GM23338 (cell line): ENCODE results near the gene RNFT2. TPM values are rescaled to one million over a fixed set of nuclear protein-coding genes. Genes with fewer than 3 reads are reported as not detected.
"Not testable (repeated sequence)": the region's sequence is repeated elsewhere in the genome, so short reads cannot be mapped to it uniquely, and the experiment has no call there.

Experiments
- ATAC-seq: fragments of 200-7000 bp; cut with Tn5 transposase; 3 replicates; pipeline ENCODE4 v1.9.1; 2020
- DNase-seq: peaks from one replicate; pipeline ENCODE4 v3.0.0-alpha.2; 2015; ENCODE audit warnings: low spot score
- H2AFZ ChIP-seq: fragments of 200-600 bp; sonication (generic); 2 replicates; pipeline ENCODE4 v1.8.0; 2016; ENCODE audit warnings: antibody characterized with exemption, mild to moderate bottlenecking, moderate library complexity
- H3F3A ChIP-seq: fragments of 200-600 bp; sonication (generic); replicated peaks from 2 replicates; pipeline ENCODE4 v1.8.0; 2017; ENCODE audit warnings: antibody characterized with exemption, mixed run types, low read depth
- H3K27ac ChIP-seq: fragments of 200-600 bp; sonication (generic); 2 replicates; pipeline ENCODE4 v1.6.1; 2016; ENCODE audit warnings: low read depth
- H3K27me3 ChIP-seq: fragments of 200-600 bp; sonication (generic); 2 replicates; pipeline ENCODE4 v1.8.0; 2016; ENCODE audit warnings: mild to moderate bottlenecking, mixed run types, moderate library complexity; ENCODE audit not compliant: insufficient read depth
- H3K36me3 ChIP-seq: fragments of 200-600 bp; sonication (generic); 2 replicates; pipeline ENCODE4 v1.8.0; 2016; ENCODE audit warnings: mild to moderate bottlenecking; ENCODE audit not compliant: insufficient read depth
- H3K4me1 ChIP-seq: fragments of 200-600 bp; sonication (generic); 2 replicates; pipeline ENCODE4 v1.8.0; 2016; ENCODE audit warnings: mild to moderate bottlenecking, moderate library complexity; ENCODE audit not compliant: insufficient read depth
- H3K4me2 ChIP-seq: fragments of 200-600 bp; sonication (generic); 2 replicates; pipeline ENCODE4 v1.7.1; 2017; ENCODE audit warnings: mixed run types
- H3K4me3 ChIP-seq: fragments of 200-600 bp; sonication (generic); 2 replicates; pipeline ENCODE4 v1.6.1; 2016; ENCODE audit warnings: mixed run types
- H3K79me2 ChIP-seq: fragments of 200-600 bp; sonication (generic); replicated peaks from 2 replicates; pipeline ENCODE4 v1.8.0; 2017; ENCODE audit warnings: mild to moderate bottlenecking; ENCODE audit not compliant: insufficient read depth
- H3K9me2 ChIP-seq: fragments of 200-600 bp; sonication (generic); 2 replicates; pipeline ENCODE4 v1.8.0; 2017; ENCODE audit not compliant: insufficient read depth
- H4K20me1 ChIP-seq: fragments of 200-600 bp; sonication (generic); replicated peaks from 2 replicates; pipeline ENCODE4 v1.8.0; 2017; ENCODE audit warnings: mild to moderate bottlenecking; ENCODE audit not compliant: insufficient read depth
- H3K27ac Mint-ChIP-seq: 2 replicates; pipeline ENCODE4 v1.8.0; 2020; ENCODE audit warnings: inconsistent platforms, mild to moderate bottlenecking, moderate library complexity, mixed read lengths
- H3K27me3 Mint-ChIP-seq: 3 replicates; pipeline ENCODE4 v1.8.0; 2022; ENCODE audit warnings: low read depth, mild to moderate bottlenecking, moderate library complexity, mixed read lengths, inconsistent platforms; ENCODE audit not compliant: insufficient read depth, poor library complexity
- H3K36me3 Mint-ChIP-seq: 3 replicates; pipeline ENCODE4 v1.8.0; 2021; ENCODE audit warnings: low read depth, mild to moderate bottlenecking, inconsistent platforms, moderate library complexity, mixed read lengths
- H3K4me1 Mint-ChIP-seq: 3 replicates; pipeline ENCODE4 v1.8.0; 2020; ENCODE audit warnings: mild to moderate bottlenecking, inconsistent platforms, mixed read lengths
- H3K4me3 Mint-ChIP-seq: 3 replicates; pipeline ENCODE4 v1.8.0; 2021; ENCODE audit warnings: moderate library complexity, mild to moderate bottlenecking, inconsistent platforms, mixed read lengths
- H3K9me3 Mint-ChIP-seq: 3 replicates; pipeline ENCODE4 v1.8.0; 2020; ENCODE audit warnings: moderate library complexity, mild to moderate bottlenecking, inconsistent platforms, mixed read lengths
- EZH2phosphoT487 ChIP-seq: fragments of 200-600 bp; sonication (generic); IDR thresholded peaks from one replicate; pipeline ENCODE4 v1.8.1; 2018; ENCODE audit warnings: antibody characterized with exemption; ENCODE audit not compliant: unreplicated experiment
- JUNB ChIP-seq: IDR thresholded peaks from one replicate; pipeline ENCODE4 v1.6.1; 2016; ENCODE audit warnings: antibody characterized with exemption; ENCODE audit not compliant: unreplicated experiment
- NANOG ChIP-seq: IDR thresholded peaks from 2 replicates; pipeline ENCODE4 v1.6.1; 2016; ENCODE audit warnings: antibody characterized with exemption, borderline replicate concordance
- STAT1 ChIP-seq: IDR thresholded peaks from one replicate; pipeline ENCODE4 v1.6.1; 2016; ENCODE audit warnings: antibody characterized with exemption; ENCODE audit not compliant: unreplicated experiment
- ZNF114 ChIP-seq: fragments of 250-450 bp; sonication (Bioruptor Pico); IDR thresholded peaks from 2 replicates; pipeline ENCODE4 v1.5.0; 2020; ENCODE audit warnings: mild to moderate bottlenecking, moderate library complexity
- polyA plus RNA-seq: library from polyadenylated mRNA; unstranded; fragments of >200 nt; fragmentation: Nextera tagmentation; extraction: Ambion mirVana; gene quantifications from 2 replicates; pipeline ENCODE4 v1.2.1, GENCODE V29; 2016
- total RNA-seq: library from RNA; depleted of rRNA; stranded (reverse); fragments of >200 nt; shearing (Covaris generic); gene quantifications from 2 replicates; pipeline ENCODE4 v1.2.3, GENCODE V29; 2014
- TF ChIP-seq, protein P1 (sequence below), 2 experiments: fragments of 200-600 bp in 1 of 2; sonication (generic) in 1 of 2; conservative IDR thresholded peaks; 2 replicates each; pipeline versions ENCODE4 v1.5.1 to v1.6.1; 2016 to 2017; ENCODE audit warnings: antibody characterized with exemption in 2 of 2, low read depth in 2 of 2, mild to moderate bottlenecking in 2 of 2, moderate library complexity in 1 of 2
- TF ChIP-seq, protein P2 (sequence below): fragments of 250-450 bp; sonication (Bioruptor Pico); IDR thresholded peaks from 2 replicates; pipeline ENCODE4 v1.5.0; 2020; ENCODE audit warnings: mild to moderate bottlenecking, moderate library complexity

The RNFT2 gene
- total and polyA plus RNA-seq, 2 experiments from 2014 or later, result 19.3 to 22.9 TPM

DNA sequence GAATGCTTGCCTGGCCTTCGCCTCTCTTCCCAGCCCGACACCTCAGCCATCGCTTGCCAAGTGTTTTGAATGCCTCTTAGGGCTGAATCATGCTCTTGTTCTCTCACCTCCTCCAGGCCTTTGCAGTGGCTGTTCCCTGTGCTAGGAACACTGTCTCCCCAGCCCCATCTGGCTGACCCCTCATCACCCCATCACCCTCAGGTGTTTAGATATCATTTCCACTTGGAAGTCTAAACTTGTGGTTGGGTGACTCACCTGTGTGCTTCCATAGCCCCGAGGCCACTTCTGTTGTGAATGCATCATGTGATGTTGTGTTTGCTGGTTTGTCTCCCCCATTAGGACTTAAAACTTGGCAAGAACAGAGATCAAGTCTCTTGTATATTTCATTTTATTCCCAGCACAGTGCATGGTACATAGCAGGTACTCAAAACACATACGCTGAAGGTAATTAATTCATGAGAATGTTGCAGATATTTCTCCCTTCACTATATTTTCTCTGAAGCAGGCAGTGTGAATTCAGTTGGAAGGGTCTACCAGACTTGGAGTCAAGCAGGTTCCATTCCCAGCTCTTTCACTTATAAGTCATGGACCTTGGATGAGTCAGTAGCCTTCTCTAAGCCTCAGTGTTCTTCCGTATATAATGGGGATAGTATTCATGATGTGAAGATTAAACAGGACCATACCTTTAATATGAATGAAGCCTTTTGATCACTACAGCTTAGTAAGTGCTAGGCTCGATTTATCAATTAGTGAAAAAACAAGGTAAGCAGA lies 75.3 kb downstream of the RNFT2 start:
- ATAC-seq (no peak), DNase-seq (no peak)
- Histone ChIP-seq H3K4me1 (peaks cover 5% of the 10 kb centered on the region), H3K27ac (no peak overlapping the region), H3F3A (peaks cover 2% of the 10 kb centered on the region; the same call in 1 of the 2 replicates), H3K27me3 (no peaks in the 10 kb centered on the region), H3K9me2 (no peaks in the 10 kb centered on the region), H4K20me1 (no peaks in the 10 kb centered on the region), H3K4me2 (no peak overlapping the region), H3K36me3 (no peaks in the 10 kb centered on the region), H3K4me3 (no peak overlapping the region), H2AFZ (no peak overlapping the region), H3K79me2 (no peaks in the 10 kb centered on the region)
- no peaks in the 10 kb centered on the region for H3K36me3 Mint-ChIP-seq
- TF ChIP-seq EZH2phosphoT487, result no peak
- no peak for TF ChIP-seq NANOG
- H3K9me3 Mint-ChIP-seq, result no peaks in the 10 kb centered on the region
- H3K4me1 Mint-ChIP-seq, result peaks cover 3% of the 10 kb centered on the region
- H3K27ac Mint-ChIP-seq, result no peak overlapping the region
- no peaks in the 10 kb centered on the region for H3K27me3 Mint-ChIP-seq
- H3K4me3 Mint-ChIP-seq, result no peak overlapping the region; the same call in 2 of the 3 replicates

DNA sequence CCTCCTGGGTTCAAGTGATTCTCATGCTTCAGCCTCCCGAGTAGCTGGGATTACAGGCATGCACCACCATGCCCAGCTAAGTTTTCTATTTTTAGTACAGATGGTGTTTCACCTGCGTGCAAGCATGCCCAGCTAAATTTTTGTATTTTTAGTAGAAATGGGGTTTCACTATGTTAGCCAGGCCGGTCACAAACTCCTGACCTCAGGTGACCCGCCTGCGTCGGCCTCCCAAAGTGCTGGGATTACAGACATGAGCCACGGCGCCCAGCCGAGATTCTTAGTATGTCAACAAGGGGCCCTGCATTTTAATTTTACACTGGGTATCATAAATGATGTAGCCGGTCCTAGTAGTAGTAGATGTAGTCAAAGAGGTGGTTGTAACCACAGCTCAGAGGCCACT lies 76.7 kb downstream of the RNFT2 start:
- not testable (repeated sequence) for H3K4me1 Mint-ChIP-seq, H3K36me3 ChIP-seq

DNA sequence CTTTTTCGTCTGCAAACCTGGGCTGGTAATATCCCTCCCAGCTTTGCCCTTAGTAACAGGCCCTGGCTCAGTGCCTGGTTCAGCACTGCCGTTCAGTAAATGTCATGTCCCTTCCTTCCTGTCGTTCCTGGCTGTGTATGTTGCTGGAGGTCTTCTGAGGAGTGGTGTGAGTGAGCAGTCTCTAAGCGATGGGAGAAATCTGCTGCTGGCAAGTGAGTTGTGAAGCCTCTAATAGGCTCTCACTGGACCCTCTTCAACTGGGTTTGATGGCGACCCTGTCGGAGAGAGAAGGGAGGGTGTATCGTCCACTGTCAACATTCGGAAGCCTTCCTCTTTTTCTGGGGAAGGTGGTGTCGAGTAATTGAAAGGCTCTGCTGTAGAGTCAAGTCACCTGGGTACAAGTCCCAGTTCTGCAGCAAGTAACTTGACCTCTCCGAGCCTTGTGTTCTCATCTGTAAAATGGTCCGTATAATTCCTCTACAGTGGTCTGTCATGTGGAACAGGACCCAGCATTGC lies 80.3 kb downstream of the RNFT2 start:
- Mint-ChIP-seq H3K9me3 (no peaks in the 10 kb centered on the region), H3K4me3 (peak overlapping the region; percentile 97), H3K27ac (peak overlapping the region; percentile 99), H3K27me3 (peaks cover 10% of the 10 kb centered on the region), H3K4me1 (peaks cover 20% of the 10 kb centered on the region), H3K36me3 (no peaks in the 10 kb centered on the region)
- Histone ChIP-seq H4K20me1 (no peaks in the 10 kb centered on the region), H3K4me3 (peak overlapping the region; percentile 99), H3K9me2 (no peaks in the 10 kb centered on the region), H3K79me2 (no peaks in the 10 kb centered on the region), H3K36me3 (no peaks in the 10 kb centered on the region), H3K27me3 (no peaks in the 10 kb centered on the region), H3K27ac (peak overlapping the region; percentile 100), H3K4me1 (peaks cover 11% of the 10 kb centered on the region), H3F3A (peaks cover 9% of the 10 kb centered on the region; the same call in 1 of the 2 replicates), H2AFZ (peak overlapping the region; percentile 100), H3K4me2 (peak overlapping the region; percentile 99)
- ATAC-seq (no peak), DNase-seq (no peak)
- TF ChIP-seq, protein P1, sequence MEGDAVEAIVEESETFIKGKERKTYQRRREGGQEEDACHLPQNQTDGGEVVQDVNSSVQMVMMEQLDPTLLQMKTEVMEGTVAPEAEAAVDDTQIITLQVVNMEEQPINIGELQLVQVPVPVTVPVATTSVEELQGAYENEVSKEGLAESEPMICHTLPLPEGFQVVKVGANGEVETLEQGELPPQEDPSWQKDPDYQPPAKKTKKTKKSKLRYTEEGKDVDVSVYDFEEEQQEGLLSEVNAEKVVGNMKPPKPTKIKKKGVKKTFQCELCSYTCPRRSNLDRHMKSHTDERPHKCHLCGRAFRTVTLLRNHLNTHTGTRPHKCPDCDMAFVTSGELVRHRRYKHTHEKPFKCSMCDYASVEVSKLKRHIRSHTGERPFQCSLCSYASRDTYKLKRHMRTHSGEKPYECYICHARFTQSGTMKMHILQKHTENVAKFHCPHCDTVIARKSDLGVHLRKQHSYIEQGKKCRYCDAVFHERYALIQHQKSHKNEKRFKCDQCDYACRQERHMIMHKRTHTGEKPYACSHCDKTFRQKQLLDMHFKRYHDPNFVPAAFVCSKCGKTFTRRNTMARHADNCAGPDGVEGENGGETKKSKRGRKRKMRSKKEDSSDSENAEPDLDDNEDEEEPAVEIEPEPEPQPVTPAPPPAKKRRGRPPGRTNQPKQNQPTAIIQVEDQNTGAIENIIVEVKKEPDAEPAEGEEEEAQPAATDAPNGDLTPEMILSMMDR (conservative IDR thresholded peaks at IDR 0.05; ENCODE audit: low read depth in 2 of 2), result no peak
- TF ChIP-seq ZNF114 (CRISPR knock-in tag), result no peak
- no peak for TF ChIP-seq STAT1
- TF ChIP-seq, protein P2, sequence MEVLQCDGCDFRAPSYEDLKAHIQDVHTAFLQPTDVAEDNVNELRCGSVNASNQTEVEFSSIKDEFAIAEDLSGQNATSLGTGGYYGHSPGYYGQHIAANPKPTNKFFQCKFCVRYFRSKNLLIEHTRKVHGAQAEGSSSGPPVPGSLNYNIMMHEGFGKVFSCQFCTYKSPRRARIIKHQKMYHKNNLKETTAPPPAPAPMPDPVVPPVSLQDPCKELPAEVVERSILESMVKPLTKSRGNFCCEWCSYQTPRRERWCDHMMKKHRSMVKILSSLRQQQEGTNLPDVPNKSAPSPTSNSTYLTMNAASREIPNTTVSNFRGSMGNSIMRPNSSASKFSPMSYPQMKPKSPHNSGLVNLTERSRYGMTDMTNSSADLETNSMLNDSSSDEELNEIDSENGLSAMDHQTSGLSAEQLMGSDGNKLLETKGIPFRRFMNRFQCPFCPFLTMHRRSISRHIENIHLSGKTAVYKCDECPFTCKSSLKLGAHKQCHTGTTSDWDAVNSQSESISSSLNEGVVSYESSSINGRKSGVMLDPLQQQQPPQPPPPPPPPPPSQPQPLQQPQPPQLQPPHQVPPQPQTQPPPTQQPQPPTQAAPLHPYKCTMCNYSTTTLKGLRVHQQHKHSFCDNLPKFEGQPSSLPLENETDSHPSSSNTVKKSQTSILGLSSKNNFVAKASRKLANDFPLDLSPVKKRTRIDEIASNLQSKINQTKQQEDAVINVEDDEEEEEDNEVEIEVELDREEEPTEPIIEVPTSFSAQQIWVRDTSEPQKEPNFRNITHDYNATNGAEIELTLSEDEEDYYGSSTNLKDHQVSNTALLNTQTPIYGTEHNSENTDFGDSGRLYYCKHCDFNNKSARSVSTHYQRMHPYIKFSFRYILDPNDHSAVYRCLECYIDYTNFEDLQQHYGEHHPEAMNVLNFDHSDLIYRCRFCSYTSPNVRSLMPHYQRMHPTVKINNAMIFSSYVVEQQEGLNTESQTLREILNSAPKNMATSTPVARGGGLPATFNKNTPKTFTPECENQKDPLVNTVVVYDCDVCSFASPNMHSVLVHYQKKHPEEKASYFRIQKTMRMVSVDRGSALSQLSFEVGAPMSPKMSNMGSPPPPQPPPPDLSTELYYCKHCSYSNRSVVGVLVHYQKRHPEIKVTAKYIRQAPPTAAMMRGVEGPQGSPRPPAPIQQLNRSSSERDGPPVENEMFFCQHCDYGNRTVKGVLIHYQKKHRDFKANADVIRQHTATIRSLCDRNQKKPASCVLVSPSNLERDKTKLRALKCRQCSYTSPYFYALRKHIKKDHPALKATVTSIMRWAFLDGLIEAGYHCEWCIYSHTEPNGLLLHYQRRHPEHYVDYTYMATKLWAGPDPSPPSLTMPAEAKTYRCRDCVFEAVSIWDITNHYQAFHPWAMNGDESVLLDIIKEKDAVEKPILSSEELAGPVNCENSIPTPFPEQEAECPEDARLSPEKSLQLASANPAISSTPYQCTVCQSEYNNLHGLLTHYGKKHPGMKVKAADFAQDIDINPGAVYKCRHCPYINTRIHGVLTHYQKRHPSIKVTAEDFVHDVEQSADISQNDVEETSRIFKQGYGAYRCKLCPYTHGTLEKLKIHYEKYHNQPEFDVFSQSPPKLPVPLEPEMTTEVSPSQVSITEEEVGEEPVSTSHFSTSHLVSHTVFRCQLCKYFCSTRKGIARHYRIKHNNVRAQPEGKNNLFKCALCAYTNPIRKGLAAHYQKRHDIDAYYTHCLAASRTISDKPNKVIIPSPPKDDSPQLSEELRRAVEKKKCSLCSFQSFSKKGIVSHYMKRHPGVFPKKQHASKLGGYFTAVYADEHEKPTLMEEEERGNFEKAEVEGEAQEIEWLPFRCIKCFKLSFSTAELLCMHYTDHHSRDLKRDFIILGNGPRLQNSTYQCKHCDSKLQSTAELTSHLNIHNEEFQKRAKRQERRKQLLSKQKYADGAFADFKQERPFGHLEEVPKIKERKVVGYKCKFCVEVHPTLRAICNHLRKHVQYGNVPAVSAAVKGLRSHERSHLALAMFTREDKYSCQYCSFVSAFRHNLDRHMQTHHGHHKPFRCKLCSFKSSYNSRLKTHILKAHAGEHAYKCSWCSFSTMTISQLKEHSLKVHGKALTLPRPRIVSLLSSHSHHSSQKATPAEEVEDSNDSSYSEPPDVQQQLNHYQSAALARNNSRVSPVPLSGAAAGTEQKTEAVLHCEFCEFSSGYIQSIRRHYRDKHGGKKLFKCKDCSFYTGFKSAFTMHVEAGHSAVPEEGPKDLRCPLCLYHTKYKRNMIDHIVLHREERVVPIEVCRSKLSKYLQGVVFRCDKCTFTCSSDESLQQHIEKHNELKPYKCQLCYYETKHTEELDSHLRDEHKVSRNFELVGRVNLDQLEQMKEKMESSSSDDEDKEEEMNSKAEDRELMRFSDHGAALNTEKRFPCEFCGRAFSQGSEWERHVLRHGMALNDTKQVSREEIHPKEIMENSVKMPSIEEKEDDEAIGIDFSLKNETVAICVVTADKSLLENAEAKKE, result no peak
- TF ChIP-seq JUNB, result no peak

More for the DNA sequence above, 76.7 kb downstream of the RNFT2 start:
- not testable (repeated sequence) for H3K27ac Mint-ChIP-seq, H3K9me2 ChIP-seq, H3K27me3 ChIP-seq, H3F3A ChIP-seq, DNase-seq, ATAC-seq, H2AFZ ChIP-seq, H3K4me3 ChIP-seq, H4K20me1 ChIP-seq, H3K4me2 ChIP-seq, H3K4me1 ChIP-seq, H3K27ac ChIP-seq, H3K79me2 ChIP-seq, H3K27me3 Mint-ChIP-seq, H3K4me3 Mint-ChIP-seq, H3K9me3 Mint-ChIP-seq, H3K36me3 Mint-ChIP-seq
